HG03378 (cell line): Measurements from ENCODE around the gene ABCB8.

ENCODE experiments used
- ATAC-seq: cut with Tn5 transposase; IDR thresholded peaks from one replicate; pipeline ENCODE4 v1.9.1; 2021; ENCODE audit warnings: mild to moderate bottlenecking, moderate library complexity; ENCODE audit not compliant: unreplicated experiment

The ABCB8 gene

DNA sequence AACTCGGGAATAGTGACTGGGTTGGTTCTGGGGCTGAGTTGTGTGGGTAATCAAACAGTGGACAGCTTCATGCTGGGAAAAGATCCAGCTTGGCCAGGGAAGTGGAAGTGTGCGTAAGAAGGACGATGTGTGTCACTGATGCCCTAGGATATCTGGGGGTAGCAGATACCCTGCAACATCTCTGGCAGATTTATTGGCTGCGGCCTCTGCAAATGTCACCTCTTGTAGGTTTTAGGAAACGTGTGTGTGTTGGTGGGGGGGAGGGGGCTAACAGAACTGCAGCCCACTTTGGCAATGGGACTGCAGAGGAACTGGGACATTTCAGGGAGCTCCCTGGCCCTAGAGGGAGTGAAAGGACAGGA is 57.1 kb downstream of the ABCB8 start:
- ATAC-seq, result no peak

DNA sequence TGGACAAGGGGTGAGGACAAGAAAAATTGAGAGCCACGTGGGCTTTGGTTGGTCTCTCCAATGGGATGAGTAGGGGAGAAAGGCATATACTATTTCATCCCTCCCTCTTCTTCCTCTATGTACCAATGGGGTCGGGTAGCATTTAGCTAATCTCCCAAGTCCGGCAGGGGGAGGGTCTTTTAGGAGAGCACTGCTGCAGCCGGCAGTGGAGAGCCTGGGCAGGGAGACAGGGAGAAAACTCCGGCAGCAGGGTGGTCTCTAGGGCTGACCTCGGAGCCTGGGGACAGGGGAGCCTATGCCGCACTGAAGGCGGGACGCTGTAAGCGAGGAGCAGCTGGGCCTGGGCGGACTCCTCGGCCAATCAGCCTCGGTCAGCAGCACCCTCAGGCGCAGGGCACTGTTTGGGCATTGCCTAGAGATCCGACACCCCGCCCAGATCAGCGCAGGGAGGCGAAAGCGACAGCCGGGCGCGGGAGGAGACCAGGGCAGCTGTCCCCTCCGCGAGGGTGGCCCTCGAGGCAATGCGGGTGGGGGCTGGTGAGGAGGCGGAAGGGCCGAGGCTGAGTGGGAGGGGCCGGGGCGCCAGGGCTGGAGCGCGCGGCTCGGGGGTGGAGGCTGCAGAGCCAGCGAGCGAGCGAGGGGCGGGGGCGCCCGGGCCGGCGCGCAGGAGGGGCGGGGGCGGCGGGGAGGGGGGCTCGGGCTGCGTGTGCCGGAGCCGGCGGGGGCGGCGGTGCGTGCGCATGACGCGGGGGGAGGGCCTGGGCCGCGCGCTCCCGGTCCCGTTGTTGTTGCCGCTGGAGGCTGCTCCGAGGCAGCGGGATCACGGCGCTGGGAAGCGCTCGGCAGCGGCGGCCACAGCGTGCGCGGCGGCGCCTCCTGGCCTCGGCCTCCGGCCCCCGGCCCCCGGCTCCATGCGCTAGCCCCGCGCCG is 57.7 kb downstream of the ABCB8 start, which contains the start of gene AGAP3:
AGAP3 (plus strand) TSS at position 785 of the 930 bp plus-strand sequence. CDS start 267 bp downstream, outside the sequence.
- ATAC-seq, result no peak

- ATAC-seq, result no peak
These were observed 58.6 kb downstream of the ABCB8 start for GRCh38 chr7:151086802-151087244.

GRCh38 chr7:151087245-151088018 is 59.2 kb downstream of the ABCB8 start:
- no peak for ATAC-seq

DNA sequence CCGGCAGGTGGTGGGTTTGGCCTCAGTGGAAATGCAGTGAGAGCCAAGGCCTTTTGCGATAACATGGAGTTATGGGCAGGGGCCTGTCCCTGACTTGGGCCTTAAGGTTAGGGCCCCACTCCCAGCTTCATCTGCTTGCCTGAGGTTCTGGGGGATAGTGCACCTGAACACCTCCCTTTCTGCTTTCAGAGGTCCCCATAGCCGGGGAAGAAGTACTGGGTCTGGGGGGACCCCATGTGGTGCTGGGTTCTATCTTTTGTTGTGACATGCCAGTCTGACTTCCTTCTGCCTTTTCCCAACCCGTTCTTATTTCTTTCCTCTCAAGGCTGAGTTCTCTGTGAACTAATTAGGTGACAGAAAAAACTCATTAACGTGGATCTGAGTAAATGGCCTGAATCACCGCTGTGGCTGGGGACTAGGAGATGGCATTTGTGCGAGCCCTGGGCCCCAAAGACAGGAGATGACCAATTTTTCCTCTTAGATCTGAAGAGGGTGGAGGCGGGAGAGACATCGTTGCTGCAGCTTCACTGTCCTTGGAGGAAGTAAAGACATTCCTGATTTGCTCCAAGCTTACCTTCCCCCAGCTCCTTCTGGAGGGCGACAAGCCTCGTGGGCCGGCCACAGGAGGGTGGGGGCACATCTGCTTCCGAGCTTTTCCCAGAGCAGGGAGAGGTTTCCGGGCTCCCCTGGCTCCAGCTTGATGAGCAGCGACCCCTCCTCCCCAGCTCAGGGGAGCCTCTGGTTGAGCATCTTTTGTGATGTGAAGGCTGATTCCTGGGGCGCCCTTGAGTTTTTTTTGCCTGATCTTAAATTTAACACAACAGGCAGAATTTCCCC is 60.0 kb downstream of the ABCB8 start:
- ATAC-seq, result no peak

DNA sequence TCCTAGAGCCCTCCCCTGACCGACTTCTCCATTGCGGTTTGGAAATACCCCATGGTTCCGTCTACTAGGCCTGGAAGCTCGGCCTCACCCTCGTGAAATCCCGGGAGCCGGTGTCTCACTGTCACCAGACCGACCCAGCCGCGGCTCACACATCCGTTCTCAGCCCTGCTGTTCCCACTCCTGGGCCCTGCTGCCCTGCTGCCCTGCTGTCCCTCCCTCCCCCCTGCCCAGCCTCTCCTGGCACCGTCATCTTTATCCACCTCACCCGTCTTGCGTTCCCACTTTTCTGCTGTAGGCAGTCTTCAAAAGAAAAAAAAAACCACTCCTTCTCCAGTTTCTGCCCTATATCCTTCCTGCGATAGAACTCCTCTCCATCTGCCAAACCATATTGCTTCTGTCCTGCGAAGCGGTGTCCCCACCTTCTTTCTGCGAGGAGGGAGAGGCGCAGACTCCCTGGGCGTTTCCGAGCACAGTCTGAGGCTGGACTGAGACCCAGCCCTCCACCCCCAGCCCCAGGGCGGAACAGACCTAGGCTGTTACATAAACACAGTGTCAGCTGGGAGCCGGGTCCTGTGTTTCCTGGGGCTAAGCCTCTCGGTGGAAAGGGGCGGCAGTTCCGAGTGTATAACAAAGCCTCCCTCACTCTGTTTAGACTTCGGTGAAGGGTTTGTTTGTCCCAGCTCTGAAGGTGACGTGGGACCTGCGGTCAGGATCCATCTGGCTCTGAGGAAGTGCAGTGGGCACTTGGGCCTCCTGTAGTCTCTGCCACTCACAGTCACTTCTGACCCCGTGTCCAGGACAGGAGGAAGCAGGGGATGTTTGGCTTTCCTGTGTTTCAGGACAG is 60.8 kb downstream of the ABCB8 start:
- ATAC-seq, result no peak

GRCh38 chr7:151089893-151090730 is 61.9 kb downstream of the ABCB8 start:
- no peak for ATAC-seq

GRCh38 chr7:151091003-151091402 is 62.8 kb downstream of the ABCB8 start:
- ATAC-seq, result no peak

DNA sequence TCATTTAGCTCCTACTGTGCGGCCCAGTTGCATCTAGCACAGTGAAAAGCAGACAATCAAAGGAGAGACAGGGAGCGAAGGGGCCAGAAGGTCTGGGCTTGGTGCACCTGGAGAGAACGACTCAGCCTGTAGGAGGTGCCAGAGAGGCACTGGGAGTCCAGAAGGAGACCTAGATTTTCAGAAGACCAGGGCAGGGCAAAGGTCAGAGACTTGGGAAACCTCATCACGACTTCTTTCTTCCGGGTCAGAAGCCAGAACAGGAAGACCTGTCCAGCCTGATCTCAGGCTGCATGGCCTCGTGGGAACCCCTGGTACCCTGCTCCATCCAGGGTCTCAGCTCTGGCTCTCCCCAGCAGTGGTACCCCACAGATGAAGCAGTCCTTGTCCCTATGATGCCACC is 63.2 kb downstream of the ABCB8 start:
- ATAC-seq, result no peak

- no peak for ATAC-seq
These were observed 63.7 kb downstream of the ABCB8 start for GRCh38 chr7:151091988-151092387.

DNA sequence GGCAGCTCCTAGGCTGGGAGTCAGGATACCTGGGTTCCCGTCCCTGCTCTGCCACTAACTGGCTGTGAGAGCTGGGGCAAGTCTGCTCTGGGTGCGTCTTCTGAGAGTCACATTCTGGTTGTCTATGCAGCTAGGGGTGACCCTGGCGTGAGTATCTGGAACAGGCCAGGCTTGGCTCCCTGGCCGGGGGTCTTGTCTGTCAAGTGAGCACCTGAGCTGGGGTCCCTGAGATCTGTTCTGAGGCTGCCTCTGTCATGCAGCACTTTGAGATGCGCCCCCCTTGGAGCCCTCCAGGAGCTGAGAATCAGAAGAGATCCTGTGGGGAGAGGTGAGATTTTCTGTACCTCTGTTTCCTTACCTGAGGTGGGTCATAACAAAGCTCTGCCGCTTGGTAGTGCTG is 65.5 kb downstream of the ABCB8 start:
- no peak for ATAC-seq

GRCh38 chr7:151094675-151095074 is 66.4 kb downstream of the ABCB8 start:
- no peak for ATAC-seq

- no peak for ATAC-seq
These were observed 67.0 kb downstream of the ABCB8 start for GRCh38 chr7:151095123-151095797.

- ATAC-seq, result no peak
These were observed 67.7 kb downstream of the ABCB8 start for GRCh38 chr7:151095828-151096475.
